ENCODE data around the gene APC. TPM values are rescaled to one million over a fixed set of nuclear protein-coding genes. Genes with fewer than 3 reads are reported as not detected.

The APC gene
- total RNA-seq, 4 donors from 2014 or later: 106 to 166 (median 121) TPM

GRCh38 chr5:112823181-112823580 lies 85.5 kb downstream of the APC start:
- intact Hi-C loops (cut with DNase I): no loop called here
- Histone ChIP-seq H3K27ac (replicated peaks in 1 of 4) (no peak overlapping the region), H3K36me3 (peaks cover 21 to 89% (median 75%) of the 10 kb centered on the region in 4 donors), H3K4me1 (no peaks in the 10 kb centered on the region), H3K4me3 (no peak overlapping the region), H3K27me3 (no peaks in the 10 kb centered on the region), H3K9me3 (no peaks in the 10 kb centered on the region)
- WGBS: 86% methylated on average over 2 of the region's 2 CpGs
- TF ChIP-seq CTCF (IDR thresholded peaks at IDR 0.05) (no peak), POLR2AphosphoS5 (IDR thresholded peaks at IDR 0.05) (no peak)
- no peak for DNase-seq (ENCODE audit: extremely low spot score)

GRCh38 chr5:112823656-112824055 lies 86.0 kb downstream of the APC start:
- TF ChIP-seq CTCF (IDR thresholded peaks at IDR 0.05) (no peak), EP300 (IDR thresholded peaks at IDR 0.05) (no peak), POLR2A (IDR thresholded peaks at IDR 0.05; ENCODE audit: low read depth) (no peak), POLR2AphosphoS5 (IDR thresholded peaks at IDR 0.05) (no peak)
- no peak for DNase-seq (ENCODE audit: extremely low spot score)
- peaks cover 25 to 93% (median 79%) of the 10 kb centered on the region in 4 donors for H3K36me3 ChIP-seq

GRCh38 chr5:112824197-112824596 lies 86.5 kb downstream of the APC start:
- no peak overlapping the region for H3K27ac ChIP-seq (replicated peaks in 1 of 4)
- H3K4me1 ChIP-seq: no peaks in the 10 kb centered on the region
- TF ChIP-seq EP300 (IDR thresholded peaks at IDR 0.05) (no peak), POLR2AphosphoS5 (IDR thresholded peaks at IDR 0.05) (no peak), CTCF (IDR thresholded peaks at IDR 0.05) (no peak), POLR2A (IDR thresholded peaks at IDR 0.05; ENCODE audit: low read depth) (no peak)
- intact Hi-C loops (cut with DNase I): no loop called here
- peaks cover 30 to 93% (median 79%) of the 10 kb centered on the region in 4 donors for H3K36me3 ChIP-seq
- H3K4me3 ChIP-seq: no peak overlapping the region
- H3K9me3 ChIP-seq: no peaks in the 10 kb centered on the region
- no peaks in the 10 kb centered on the region for H3K27me3 ChIP-seq
- DNase-seq (ENCODE audit: extremely low spot score): no peak

More at GRCh38 chr5:112823656-112824055, 86.0 kb downstream of the APC start:
- Histone ChIP-seq H3K27ac (replicated peaks in 1 of 4) (no peak overlapping the region), H3K27me3 (no peaks in the 10 kb centered on the region), H3K9me3 (no peaks in the 10 kb centered on the region), H3K4me3 (no peak overlapping the region), H3K4me1 (no peaks in the 10 kb centered on the region)
- 100% methylated on average over 2 of the region's 2 CpGs for WGBS
- intact Hi-C loops (cut with DNase I): no loop called here

GRCh38 chr5:112830378-112830777 lies 92.7 kb downstream of the APC start:
- 93% methylated on average over 2 of the region's 2 CpGs for WGBS
- no peak for TF ChIP-seq CTCF (IDR thresholded peaks at IDR 0.05)
- TF ChIP-seq POLR2AphosphoS5 (IDR thresholded peaks at IDR 0.05): no peak
- no peak for TF ChIP-seq POLR2A (IDR thresholded peaks at IDR 0.05; ENCODE audit: low read depth)
- no peak for TF ChIP-seq EP300 (IDR thresholded peaks at IDR 0.05)
- intact Hi-C loops (cut with DNase I): no loop called here
- H3K36me3 ChIP-seq: peaks cover 25 to 84% (median 63%) of the 10 kb centered on the region in 4 donors
- no peaks in the 10 kb centered on the region for H3K4me1 ChIP-seq
- no peak overlapping the region for H3K27ac ChIP-seq (replicated peaks in 1 of 4)
- DNase-seq (ENCODE audit: extremely low spot score): no peak
- H3K4me3 ChIP-seq: no peak overlapping the region
- H3K27me3 ChIP-seq: no peaks in the 10 kb centered on the region
- H3K9me3 ChIP-seq: no peaks in the 10 kb centered on the region

GRCh38 chr5:112833971-112834370 lies 96.3 kb downstream of the APC start:
- no peak for DNase-seq (ENCODE audit: extremely low spot score)
- Histone ChIP-seq H3K27me3 (no peaks in the 10 kb centered on the region), H3K9me3 (no peaks in the 10 kb centered on the region), H3K4me3 (no peak overlapping the region), H3K4me1 (no peaks in the 10 kb centered on the region), H3K27ac (replicated peaks in 1 of 4) (no peak overlapping the region), H3K36me3 (peaks cover 28 to 90% (median 65%) of the 10 kb centered on the region in 4 donors)
- intact Hi-C loops (cut with DNase I): no loop called here
- 98% methylated on average over 13 of the region's 13 CpGs for WGBS
- TF ChIP-seq EP300 (IDR thresholded peaks at IDR 0.05) (no peak), POLR2AphosphoS5 (IDR thresholded peaks at IDR 0.05) (no peak), CTCF (IDR thresholded peaks at IDR 0.05) (no peak), POLR2A (IDR thresholded peaks at IDR 0.05; ENCODE audit: low read depth) (no peak)

Data from esophagus muscularis mucosa (tissue), 4 donors.